HG03354 (cell line): ENCODE measurements around the gene TRPC6.

ENCODE experiments used
- ATAC-seq: cut with Tn5 transposase; IDR thresholded peaks from one replicate; pipeline ENCODE4 v1.9.1; 2021; ENCODE audit warnings: mild to moderate bottlenecking; ENCODE audit not compliant: unreplicated experiment, poor library complexity, severe bottlenecking

The TRPC6 gene

DNA sequence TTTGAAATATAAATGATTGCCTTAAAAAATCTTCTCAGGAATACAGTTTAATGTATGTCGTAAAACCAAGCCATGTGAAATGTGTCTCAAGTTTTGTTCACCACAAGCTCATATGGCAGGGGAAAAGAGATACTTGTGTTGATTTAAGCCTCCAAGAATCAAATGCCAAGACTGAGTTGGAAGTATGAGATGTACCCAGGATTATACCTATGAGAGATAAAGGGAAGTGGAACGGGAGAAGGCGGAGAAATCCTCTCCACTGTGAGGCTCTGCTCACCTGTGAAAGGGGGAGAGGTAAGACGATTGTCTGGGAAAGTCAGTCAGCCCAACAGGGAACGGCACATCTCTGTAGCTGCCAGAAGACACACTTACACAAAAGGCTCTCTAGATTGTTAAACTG lies 124.8 kb downstream of the TRPC6 start:
- ATAC-seq = no peak

- ATAC-seq = no peak
Measured at GRCh38 chr11:101458161-101458560, 125.6 kb downstream of the TRPC6 start.

GRCh38 chr11:101456812-101457211 lies 127.0 kb downstream of the TRPC6 start:
- ATAC-seq = no peak

- ATAC-seq = no peak
Measured at GRCh38 chr11:101453682-101454081, 130.1 kb downstream of the TRPC6 start.

DNA sequence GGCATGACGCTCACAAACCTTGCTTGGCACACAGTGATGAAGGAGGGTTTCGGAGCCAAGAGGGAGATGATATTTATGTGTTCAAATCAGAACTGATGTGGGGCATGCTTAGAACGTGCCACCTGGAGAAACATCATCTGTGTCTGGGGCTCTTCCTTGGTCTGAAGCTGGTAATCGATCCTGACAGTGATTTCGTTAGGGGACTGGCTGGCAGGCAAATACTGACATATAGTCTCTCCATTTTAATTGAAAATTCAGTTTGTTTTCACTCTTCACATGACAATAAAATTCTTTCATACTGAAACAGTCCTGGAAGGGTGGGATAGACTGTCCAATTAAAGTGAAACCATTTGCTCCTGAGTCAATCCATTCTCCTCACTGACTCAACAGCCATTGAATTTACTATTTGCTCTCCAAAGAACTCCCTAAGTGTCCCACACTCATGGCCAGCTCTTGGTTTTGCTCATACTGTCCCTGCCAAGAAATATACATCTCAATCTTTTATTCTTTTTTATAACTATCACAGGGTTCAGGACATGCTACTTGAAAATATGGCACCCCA lies 134.8 kb downstream of the TRPC6 start:
- no peak for ATAC-seq

- ATAC-seq = no peak
Measured at GRCh38 chr11:101446726-101447125, 137.1 kb downstream of the TRPC6 start.

- no peak for ATAC-seq
Measured at GRCh38 chr11:101446238-101446637, 137.6 kb downstream of the TRPC6 start.

GRCh38 chr11:101445761-101446160 lies 138.0 kb downstream of the TRPC6 start:
- no peak for ATAC-seq

- no peak for ATAC-seq
Measured at GRCh38 chr11:101444851-101445250, 139.0 kb downstream of the TRPC6 start.

DNA sequence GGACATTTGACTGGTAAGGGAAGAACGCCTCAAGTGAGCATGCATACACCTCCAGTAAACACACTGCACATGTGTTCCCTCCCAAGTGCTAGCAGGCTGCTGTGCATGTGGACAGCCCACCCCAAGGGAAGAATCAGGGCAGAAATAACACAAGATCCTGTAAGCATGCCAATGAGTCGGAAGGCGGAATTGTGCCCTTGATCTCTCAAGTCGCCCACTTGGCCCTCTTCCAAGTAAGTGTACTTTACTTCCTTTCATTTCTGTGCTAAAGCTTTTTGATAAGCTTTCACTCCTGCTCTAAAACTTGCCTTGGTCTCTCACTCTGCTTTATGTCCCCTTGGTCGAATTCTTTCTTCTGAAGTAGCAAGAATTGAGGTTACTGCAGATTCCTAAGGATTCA lies 139.6 kb downstream of the TRPC6 start:
- ATAC-seq = no peak

- ATAC-seq = no peak
Measured at GRCh38 chr11:101442936-101443521, 140.8 kb downstream of the TRPC6 start.

DNA sequence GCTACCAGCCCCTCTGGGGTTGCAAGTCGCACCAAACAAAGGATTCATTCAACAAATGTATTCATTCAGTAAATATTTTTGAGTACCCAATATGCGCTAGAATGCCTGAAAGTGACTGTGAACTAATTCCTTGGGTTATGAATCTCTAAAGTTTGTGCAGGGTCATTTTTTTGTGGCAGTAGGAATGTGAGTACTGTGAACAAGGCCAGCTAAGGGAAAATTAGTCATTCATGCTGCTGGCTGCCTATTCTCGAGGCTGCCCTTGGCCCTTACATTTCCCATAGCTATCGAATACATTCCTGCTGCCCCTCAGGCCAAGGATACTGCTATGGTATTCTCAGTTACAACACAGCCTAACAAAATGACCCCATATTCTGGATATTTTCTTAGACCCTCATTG lies 141.6 kb downstream of the TRPC6 start:
- ATAC-seq = no peak

DNA sequence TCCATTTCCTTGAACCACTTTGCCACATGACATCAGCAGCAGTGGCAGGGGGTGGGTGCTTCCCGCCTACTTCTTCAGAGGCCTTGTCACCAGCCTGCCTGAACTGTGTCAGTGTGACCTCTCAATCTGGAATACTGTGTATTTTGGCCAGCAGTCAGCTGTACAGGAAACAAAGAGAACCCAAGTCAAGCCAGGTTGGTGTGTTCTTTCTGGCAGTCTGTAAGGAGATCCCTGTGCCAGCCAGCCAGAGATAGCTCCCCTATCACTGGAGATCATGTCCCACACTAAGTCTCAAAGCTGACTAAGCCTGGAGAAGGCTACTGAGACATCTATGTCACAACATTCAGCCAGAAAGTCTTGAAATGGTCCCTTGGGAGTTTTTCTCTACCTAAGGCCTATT lies 142.1 kb downstream of the TRPC6 start:
- ATAC-seq = no peak

DNA sequence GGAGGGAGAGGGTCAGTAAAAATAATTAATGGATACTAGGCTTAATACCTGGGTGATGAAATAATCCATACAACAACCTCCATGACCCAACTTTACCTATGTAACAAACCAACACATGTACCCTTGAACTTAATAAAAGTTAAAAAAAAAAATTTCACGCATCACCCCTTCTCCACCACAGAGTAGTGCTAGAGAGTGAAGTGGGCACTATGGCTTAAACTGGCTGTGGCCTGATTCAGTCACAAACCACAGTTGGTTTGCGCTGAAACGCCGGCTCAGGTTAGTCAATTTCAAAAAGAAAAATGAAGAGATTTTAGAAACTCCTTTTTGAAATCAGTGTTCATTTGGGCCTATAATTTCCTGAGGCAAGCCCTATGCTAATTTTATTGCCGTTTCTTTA lies 144.3 kb downstream of the TRPC6 start:
- ATAC-seq = no peak

GRCh38 chr11:101438708-101439107 lies 145.1 kb downstream of the TRPC6 start:
- ATAC-seq = peak; percentile 49

DNA sequence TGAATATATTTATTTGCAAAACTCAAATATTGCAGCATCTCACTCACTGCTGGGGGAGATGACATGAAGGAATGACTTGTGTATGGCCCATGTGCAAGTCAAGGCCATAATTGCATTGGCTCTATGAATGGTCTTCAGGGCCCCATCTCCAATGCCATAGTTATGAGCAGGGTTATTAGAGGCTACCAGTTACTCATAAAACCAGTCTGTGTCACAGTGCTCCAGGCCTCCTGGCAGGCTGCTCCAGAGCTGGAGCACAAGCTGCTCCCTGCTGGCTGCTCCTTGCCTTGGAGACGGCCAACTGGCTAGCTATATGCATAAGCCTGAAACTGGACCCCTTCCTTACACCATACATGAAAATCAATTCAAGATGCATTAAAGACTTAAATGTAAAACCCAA lies 145.7 kb downstream of the TRPC6 start:
- no peak for ATAC-seq

GRCh38 chr11:101436511-101437142 lies 147.2 kb downstream of the TRPC6 start:
- ATAC-seq = peak; percentile 47

GRCh38 chr11:101435408-101435973 lies 148.3 kb downstream of the TRPC6 start:
- no peak for ATAC-seq

GRCh38 chr11:101434026-101434643 lies 149.7 kb downstream of the TRPC6 start:
- no peak for ATAC-seq

DNA sequence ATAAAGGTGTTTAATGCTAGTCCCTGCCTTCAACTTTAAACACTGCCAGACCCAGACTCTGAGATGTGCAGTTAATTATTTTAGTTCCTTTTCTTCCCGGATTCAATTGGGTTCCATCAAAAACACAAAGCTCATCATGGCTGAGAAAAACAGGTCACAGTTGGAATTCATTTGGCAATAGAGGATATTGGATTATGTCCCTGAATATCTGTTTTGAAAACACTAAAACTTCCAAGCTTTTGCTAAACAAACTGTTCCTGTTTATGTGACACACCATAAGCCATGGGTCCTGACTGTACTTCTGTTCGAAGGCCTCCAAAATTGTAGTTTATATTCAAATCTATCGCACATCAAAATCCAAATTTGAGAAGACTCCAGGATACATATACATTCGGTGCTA lies 150.7 kb downstream of the TRPC6 start:
- no peak for ATAC-seq
